ENCODE measurements around the gene PINK1.
A peak's percentile ranks its signal among the peaks of the same experiment; 100 is the strongest.

Gene PINK1

GRCh38 chr1:20685741-20686140, 52.5 kb downstream of the PINK1 start:
- FAIRE-seq, result no peak
- TF ChIP-seq POLR2A (IDR thresholded peaks at IDR 0.05; ENCODE audit: low read depth, low read length), result no peak
- DNase-seq (ENCODE audit: insufficient read length, low spot score), result no peak

DNA sequence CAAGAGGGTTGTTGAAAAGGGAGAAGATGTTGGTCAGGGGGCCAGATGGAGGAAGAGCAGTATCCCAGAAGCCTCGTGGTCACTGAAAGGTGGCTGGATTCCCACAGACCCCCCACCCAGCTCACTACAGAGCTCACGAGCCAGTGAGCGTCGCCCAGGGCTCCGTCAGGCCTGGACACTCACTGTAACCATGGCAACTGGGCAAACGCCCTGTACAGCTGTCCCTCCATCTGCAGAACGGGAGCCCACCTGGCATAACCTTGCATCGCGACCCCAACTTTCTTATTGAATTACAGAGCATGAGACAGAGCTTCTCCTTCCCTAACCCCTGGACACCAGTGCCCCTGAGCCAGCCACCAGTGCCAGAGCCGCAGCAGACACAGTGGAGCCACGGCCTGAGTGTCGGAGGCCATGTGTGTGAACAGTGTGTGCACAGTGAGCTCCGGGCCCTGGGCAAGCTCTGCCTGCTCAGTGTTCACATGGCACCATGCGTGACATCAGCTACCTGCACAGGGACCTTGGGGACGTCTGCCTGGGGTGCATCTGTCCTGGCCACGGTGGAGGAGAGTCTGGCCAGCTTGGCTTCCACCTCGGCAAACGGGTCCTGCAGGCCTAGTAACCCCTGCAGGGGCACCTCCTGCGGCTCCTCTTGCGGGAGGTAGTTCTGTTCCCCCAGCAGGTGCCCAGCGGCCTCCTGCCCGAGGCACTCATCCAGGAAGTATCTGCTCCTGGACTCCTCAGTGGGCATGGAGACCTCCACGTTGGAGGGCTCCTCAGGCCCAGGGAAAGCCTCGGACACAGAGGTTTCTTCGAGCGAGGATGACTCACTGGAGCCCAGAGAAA, 53.8 kb downstream of the PINK1 start:
- DNase-seq (ENCODE audit: insufficient read length, low spot score) (no peak), FAIRE-seq (no peak)
- TF ChIP-seq POLR2A (IDR thresholded peaks at IDR 0.05; ENCODE audit: low read depth, low read length), result no peak

GRCh38 chr1:20689645-20690056, 56.4 kb downstream of the PINK1 start:
- FAIRE-seq (no peak), DNase-seq (ENCODE audit: insufficient read length, low spot score) (no peak)
- no peak for TF ChIP-seq POLR2A (IDR thresholded peaks at IDR 0.05; ENCODE audit: low read depth, low read length)

GRCh38 chr1:20691872-20692271, 58.6 kb downstream of the PINK1 start:
- FAIRE-seq (no peak), DNase-seq (ENCODE audit: insufficient read length, low spot score) (no peak)
- TF ChIP-seq POLR2A (IDR thresholded peaks at IDR 0.05; ENCODE audit: low read depth, low read length), result no peak

DNA sequence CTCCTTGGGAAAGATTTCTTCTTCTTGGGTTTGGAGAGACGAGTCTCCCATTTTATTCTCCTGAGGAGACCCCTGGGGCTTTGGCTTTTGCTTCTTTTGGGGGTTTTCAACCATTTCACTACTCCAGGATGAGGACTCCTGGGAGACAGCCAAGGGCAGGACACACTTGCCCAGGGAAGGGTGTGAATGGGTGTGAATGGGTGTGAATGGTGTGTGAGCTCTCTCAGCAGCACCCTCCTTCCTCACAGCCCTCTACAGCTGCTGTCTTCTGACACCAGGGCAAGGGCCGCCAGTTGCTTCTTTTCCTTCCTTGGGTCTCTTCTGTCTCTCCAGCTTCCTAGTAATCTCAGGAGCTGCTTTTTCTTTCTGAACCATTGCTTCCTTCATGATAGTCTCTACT, 60.4 kb downstream of the PINK1 start:
- FAIRE-seq (no peak), DNase-seq (ENCODE audit: insufficient read length, low spot score) (no peak)
- no peak for TF ChIP-seq POLR2A (IDR thresholded peaks at IDR 0.05; ENCODE audit: low read depth, low read length)

GRCh38 chr1:20695515-20695914, 62.3 kb downstream of the PINK1 start:
- DNase-seq (ENCODE audit: insufficient read length, low spot score) (no peak), FAIRE-seq (no peak)
- no peak for TF ChIP-seq POLR2A (IDR thresholded peaks at IDR 0.05; ENCODE audit: low read depth, low read length)

GRCh38 chr1:20696397-20697333, 63.4 kb downstream of the PINK1 start:
- DNase-seq (ENCODE audit: insufficient read length, low spot score) (peak; percentile 87), FAIRE-seq (no peak)

DNA sequence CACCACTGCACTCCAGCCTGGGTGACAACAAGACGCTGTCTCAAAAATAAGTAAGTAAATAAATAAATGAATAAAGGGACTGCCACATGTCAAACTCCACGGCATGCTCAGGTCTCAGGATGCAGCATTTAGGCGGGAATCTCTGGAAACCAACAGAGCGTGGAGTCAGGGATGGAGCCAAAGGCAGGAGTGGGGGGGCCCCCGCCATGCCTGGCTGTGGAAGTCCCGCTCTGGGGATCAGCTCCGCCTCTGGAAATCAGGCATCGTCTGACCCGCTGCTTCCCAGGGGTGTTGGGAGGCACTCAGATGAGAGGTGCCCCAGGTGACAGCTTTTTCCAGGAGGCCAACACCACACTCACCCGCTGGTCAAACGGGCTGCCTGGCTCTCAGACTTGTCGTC, 64.3 kb downstream of the PINK1 start:
- FAIRE-seq (no peak), DNase-seq (ENCODE audit: insufficient read length, low spot score) (no peak)
- TF ChIP-seq POLR2A (IDR thresholded peaks at IDR 0.05; ENCODE audit: low read depth, low read length), result no peak

More at GRCh38 chr1:20696397-20697333, 63.4 kb downstream of the PINK1 start:
- TF ChIP-seq POLR2A (IDR thresholded peaks at IDR 0.05; ENCODE audit: low read depth, low read length), result no peak

DNA sequence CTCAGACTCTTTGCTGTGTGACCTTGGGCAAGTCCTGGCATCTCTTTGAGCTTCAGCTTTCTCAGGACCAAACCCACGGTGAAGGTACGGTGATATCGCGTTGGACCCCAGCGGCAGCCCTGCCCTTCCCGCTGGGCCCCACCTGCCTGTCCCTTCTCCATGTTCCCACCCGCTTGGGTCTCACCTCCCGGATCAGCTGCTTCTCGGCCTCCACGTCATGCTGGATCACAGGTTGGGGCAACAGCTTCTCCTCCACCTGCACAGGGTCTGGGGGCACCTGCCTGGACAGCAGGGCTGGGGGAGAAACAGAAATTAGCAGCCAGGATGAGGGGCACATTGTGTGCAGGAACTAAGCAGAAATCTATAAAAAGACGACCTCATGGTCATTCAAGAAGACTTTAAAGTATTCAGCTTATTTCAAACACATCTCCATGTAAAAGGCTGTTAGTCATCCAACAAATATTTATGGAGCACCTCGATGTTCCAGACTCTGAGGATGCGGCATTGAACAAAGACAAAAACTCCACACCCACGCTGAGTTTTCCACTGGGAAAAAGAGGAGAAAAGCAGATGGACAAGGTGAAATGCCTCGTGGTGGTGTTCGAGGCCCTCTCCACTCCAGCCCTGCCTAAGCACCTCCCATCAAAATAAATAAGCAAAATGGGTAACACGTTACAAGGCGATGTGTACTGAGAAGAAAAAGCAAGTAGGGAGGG, 65.1 kb downstream of the PINK1 start:
- FAIRE-seq (no peak), DNase-seq (ENCODE audit: insufficient read length, low spot score) (peak; percentile 34)
- TF ChIP-seq POLR2A (IDR thresholded peaks at IDR 0.05; ENCODE audit: low read depth, low read length), result no peak

GRCh38 chr1:20699558-20699957, 66.3 kb downstream of the PINK1 start:
- DNase-seq (ENCODE audit: insufficient read length, low spot score) (no peak), FAIRE-seq (no peak)
- TF ChIP-seq POLR2A (IDR thresholded peaks at IDR 0.05; ENCODE audit: low read depth, low read length), result no peak

DNA sequence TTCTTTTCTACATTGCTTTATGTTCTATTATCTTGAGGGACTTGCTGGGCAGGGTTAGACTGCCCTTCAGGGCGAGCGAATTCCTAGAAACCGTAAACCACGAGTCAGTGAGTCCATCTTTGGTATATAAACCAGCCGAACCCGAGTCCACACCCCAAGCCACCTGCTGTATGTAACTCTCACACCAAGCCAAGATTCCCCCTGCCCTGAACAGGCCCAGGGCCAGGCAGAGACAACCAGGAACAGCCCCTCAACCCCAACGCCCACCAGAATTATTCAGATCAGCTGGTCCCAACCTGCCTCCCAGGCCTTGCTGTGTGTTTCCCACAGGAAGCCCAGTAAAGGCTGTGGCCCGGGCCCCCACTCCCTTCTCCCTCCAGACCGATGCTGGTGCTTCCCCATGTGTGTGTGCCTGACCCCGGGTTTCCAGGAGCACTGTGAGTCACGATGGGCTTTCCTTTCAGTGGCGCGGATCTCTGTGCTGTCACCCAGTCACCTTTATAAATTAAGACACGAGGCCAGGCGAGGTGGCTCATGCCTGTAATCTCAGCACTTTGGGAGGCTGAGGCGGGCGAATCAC, 67.5 kb downstream of the PINK1 start:
- no peak for TF ChIP-seq POLR2A (IDR thresholded peaks at IDR 0.05; ENCODE audit: low read depth, low read length)
- FAIRE-seq, result no peak
- no peak for DNase-seq (ENCODE audit: insufficient read length, low spot score)

Data from H54 (cell line).